Small intestine (tissue), 7 donors: ENCODE data around the gene RCN1. TPM values are rescaled to one million over a fixed set of nuclear protein-coding genes. Genes with fewer than 3 reads are reported as not detected.
"Not testable (repeated sequence)": the region's sequence is repeated elsewhere in the genome, so short reads cannot be mapped to it uniquely, and the experiment has no call there.

ENCODE experiments used
- DNase-seq, 2 donors: peaks; one replicate each; pipeline versions ENCODE4 v3.0.0 to v3.0.0-alpha.2; 2013
- FAIRE-seq: peaks from 2 replicates; lab custom pipeline; 2012; peaks lifted over from hg19 to GRCh38; lab: Jason Lieb, UNC
- H3K27ac ChIP-seq, 3 donors: one replicate each; pipeline ENCODE4 v1.5.1; 2013; ENCODE audit warnings: low read length in 2 of 3, mild to moderate bottlenecking in 2 of 3, control low read depth in 1 of 3, inconsistent platforms in 1 of 3, low read depth in 1 of 3, moderate library complexity in 1 of 3
- H3K27me3 ChIP-seq, 3 donors: one replicate each; pipeline ENCODE4 v1.6.1; 2013; ENCODE audit warnings: low read length in 3 of 3, inconsistent platforms in 1 of 3; ENCODE audit not compliant: control insufficient read depth in 3 of 3, insufficient read depth in 3 of 3
- H3K36me3 ChIP-seq, 3 donors: one replicate each; pipeline ENCODE4 v1.6.1; 2013; ENCODE audit warnings: low read length in 3 of 3, inconsistent platforms in 1 of 3, low read depth in 1 of 3, mild to moderate bottlenecking in 1 of 3, moderate library complexity in 1 of 3; ENCODE audit not compliant: control insufficient read depth in 3 of 3, insufficient read depth in 2 of 3
- H3K4me1 ChIP-seq, 3 donors: one replicate each; pipeline ENCODE4 v1.6.1; 2013; ENCODE audit warnings: low read length in 2 of 3, inconsistent platforms in 1 of 3, low read depth in 1 of 3, mild to moderate bottlenecking in 1 of 3, moderate library complexity in 1 of 3; ENCODE audit not compliant: control insufficient read depth in 3 of 3, insufficient read depth in 2 of 3
- H3K4me3 ChIP-seq, 3 donors: one replicate each; pipeline ENCODE4 v1.5.1; 2013; ENCODE audit warnings: low read length in 3 of 3, control low read depth in 1 of 3, inconsistent platforms in 1 of 3, low read depth in 1 of 3, mild to moderate bottlenecking in 1 of 3, moderate library complexity in 1 of 3
- H3K9me3 ChIP-seq, 2 donors: one replicate each; pipeline ENCODE4 v1.6.1; 2013; ENCODE audit warnings: low read depth in 1 of 2, low read length in 1 of 2; ENCODE audit not compliant: control insufficient read depth in 2 of 2, insufficient read depth in 1 of 2
- WGBS, 3 donors: extraction: QIAGEN DNeasy Blood & Tissue Kit; methylation state at CpG; one replicate each; pipeline ENCODE4 v1.1.7; 2013; 5-methylcytosine and 5-hydroxymethylcytosine counted together
- polyA plus RNA-seq, 4 donors: library from polyadenylated mRNA; stranded (reverse) in 3 of 4; unstranded in 1 of 4; fragments of 200-250 nt in 3 of 4; fragments of 120-200 nt in 1 of 4; gene quantifications; one replicate each; pipeline versions ENCODE4 v1.2.1 to v1.2.3, GENCODE V29; 2013
- donor health status: healthy with polysubstance abuse.
- donor health status: control.
- donor health status: control.
- donor health status: Bipolar disorder and iron deficiency.
- donor health status: healthy.

RCN1 gene
- polyA plus RNA-seq, 4 donors: 9.4 to 87.5 (median 44.9) TPM

DNA sequence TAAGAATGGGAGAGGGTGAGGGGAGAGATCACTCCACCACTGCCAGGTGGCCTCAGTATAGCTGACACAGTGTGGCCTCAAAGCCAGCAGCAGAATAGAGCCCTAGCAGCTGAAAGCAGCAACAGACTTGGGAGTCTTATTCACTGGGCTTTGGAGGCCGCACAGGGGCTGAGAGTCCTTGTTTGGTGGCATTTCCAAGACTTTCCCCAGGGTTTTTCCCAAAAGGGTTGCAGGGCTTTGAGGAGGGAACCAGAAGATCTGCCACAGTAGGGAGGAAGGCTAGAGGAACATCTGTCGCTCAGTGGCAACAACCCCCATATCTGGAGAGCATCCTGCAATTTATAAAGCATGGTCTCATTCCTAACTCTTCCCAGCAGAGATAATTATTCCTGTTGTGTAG lies 35.0 kb upstream of the RCN1 start:
- FAIRE-seq: no peak
- Histone ChIP-seq H3K36me3 (no peaks in the 10 kb centered on the region), H3K27me3 (peaks cover 0 to 20% (median 0%) of the 10 kb centered on the region in 3 donors), H3K9me3 (no peaks in the 10 kb centered on the region), H3K4me1 (no peaks in the 10 kb centered on the region), H3K27ac (no peak overlapping the region), H3K4me3 (no peak overlapping the region)
- WGBS, 3 donors: 86 to 96% (median 94%) methylated on average over 2 of the region's 2 CpGs
- no peak for DNase-seq

DNA sequence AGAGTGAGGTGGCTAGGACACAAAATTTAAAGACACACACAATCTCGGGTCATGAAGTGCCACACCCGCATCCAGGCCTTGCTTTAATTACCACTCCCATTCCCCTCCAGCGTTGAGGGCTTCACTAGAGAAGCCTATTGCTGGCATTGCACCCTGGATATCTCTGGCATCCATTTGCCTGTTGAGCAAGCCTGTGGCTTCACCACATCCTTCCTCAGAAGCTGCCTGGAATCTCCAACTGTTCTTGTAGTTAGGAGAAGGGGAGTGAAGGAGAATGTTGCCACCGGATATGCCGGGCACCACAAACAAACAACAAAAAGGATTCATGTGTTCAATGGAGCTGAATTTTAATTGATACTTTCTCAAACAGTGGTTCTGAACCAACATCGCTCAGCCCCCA lies 34.4 kb upstream of the RCN1 start:
- DNase-seq: no peak
- WGBS, 3 donors: 57 to 72% (median 64%) methylated on average over 6 of the region's 6 CpGs
- Histone ChIP-seq H3K27me3 (peaks cover 0 to 18% (median 0%) of the 10 kb centered on the region in 3 donors), H3K9me3 (no peaks in the 10 kb centered on the region), H3K27ac (no peak overlapping the region), H3K36me3 (no peaks in the 10 kb centered on the region), H3K4me3 (no peak overlapping the region), H3K4me1 (no peaks in the 10 kb centered on the region)
- no peak for FAIRE-seq

DNA sequence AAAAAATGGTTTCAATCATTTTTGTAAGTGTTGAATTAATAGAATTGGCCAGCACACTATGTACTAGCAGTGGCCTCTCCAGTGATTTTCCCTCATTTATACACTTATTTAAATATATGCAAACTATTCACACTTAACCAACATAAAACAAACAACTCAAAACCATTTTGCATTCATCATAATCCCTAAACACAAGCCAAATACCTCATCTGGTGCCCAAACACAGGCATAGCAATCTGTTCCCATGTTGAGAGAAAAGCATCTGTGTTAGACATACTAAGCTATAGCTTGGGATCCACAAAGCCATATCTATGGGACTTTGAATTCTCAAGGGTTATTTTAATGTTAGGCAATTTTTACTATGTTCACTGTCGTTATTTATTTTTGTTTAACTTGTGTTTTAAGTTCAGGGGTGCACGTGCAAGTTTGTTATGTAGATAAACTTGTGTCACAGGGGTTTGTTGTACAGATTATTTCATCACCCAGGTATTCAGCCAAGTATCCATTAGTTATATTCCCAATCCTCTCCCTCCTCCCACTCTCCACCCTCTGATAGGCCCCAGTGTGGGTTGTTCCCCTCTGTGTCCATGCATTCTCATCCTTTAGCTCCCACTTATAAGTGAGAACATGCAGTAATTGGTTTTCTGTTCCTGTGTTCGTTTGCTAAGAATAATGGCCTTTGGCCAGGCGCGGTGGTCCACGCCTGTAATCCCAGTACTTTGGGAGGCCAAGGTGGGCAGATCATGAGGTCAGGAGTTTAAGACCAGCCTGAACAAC lies 31.0 kb upstream of the RCN1 start:
- Histone ChIP-seq H3K36me3 (no peaks in the 10 kb centered on the region), H3K4me1 (no peaks in the 10 kb centered on the region), H3K9me3 (no peaks in the 10 kb centered on the region), H3K4me3 (no peak overlapping the region), H3K27me3 (peaks cover 0 to 10% (median 0%) of the 10 kb centered on the region in 3 donors), H3K27ac (no peak overlapping the region)
- DNase-seq (no peak), FAIRE-seq (no peak)
- WGBS, 3 donors: 66 to 77% (median 66%) methylated on average over 6 of the region's 6 CpGs

- no peak for FAIRE-seq
- WGBS, 3 donors: 77 to 90% (median 82%) methylated on average over 3 of the region's 3 CpGs
- no peaks in the 10 kb centered on the region for H3K4me1 ChIP-seq
- no peak overlapping the region for H3K27ac ChIP-seq
- H3K4me3 ChIP-seq: no peak overlapping the region
- peaks cover 0 to 11% (median 6%) of the 10 kb centered on the region in 3 donors for H3K27me3 ChIP-seq
- no peaks in the 10 kb centered on the region for H3K36me3 ChIP-seq
- DNase-seq: no peak
- no peaks in the 10 kb centered on the region for H3K9me3 ChIP-seq
Measured at GRCh38 chr11:32062540-32062939, 28.3 kb upstream of the RCN1 start.

- not testable (repeated sequence) for FAIRE-seq, H3K4me1 ChIP-seq, H3K9me3 ChIP-seq, H3K4me3 ChIP-seq, H3K27ac ChIP-seq, H3K36me3 ChIP-seq, DNase-seq
- H3K27me3 ChIP-seq: peaks cover 0 to 11% (median 6%) of the 10 kb centered on the region in 3 donors
- 84 to 97% (median 84%) methylated on average over 3 of the region's 3 CpGs for WGBS, 3 donors
Measured at GRCh38 chr11:32063031-32063430, 27.8 kb upstream of the RCN1 start.

DNA sequence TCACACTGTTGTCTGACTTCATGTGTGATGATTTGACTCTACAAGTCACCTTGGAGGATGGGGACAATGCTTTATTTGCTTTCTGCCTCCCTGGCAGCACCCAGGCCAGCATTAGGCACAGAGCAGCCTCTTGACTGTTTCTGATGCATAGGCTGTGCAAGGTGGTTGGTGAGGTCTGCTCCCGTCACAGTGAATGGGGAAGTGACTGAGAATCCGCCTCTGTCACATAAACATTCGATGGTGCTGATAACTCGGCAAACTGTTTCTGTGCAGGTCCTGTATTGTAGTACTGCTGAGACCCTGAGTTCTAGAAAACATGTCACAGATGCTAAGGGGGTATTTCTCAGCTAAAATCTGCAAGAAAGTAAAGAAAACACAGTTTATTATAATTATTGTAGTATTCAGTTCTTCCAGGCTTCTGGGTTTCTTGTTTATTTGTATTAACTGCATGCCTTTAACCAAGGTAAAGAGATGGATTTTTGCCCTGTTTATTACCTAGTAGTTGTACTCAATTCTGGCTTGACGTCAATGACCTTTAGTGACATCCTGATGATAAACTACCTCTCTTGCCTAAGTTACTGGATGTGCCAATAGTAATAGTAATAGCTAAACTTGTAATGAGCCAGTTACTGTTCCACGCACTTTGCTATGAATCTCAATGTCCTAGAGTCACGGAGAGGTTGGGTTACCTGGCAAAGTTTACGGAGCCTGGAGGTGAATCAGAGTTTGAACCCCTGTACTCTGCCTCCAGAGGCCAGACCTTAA lies 24.8 kb upstream of the RCN1 start:
- no peak for FAIRE-seq
- 68 to 79% (median 75%) methylated on average over 8 of the region's 8 CpGs for WGBS, 3 donors
- Histone ChIP-seq H3K27me3 (peaks cover 0 to 33% (median 14%) of the 10 kb centered on the region in 3 donors), H3K9me3 (no peaks in the 10 kb centered on the region), H3K27ac (no peak overlapping the region), H3K36me3 (no peaks in the 10 kb centered on the region), H3K4me3 (no peak overlapping the region), H3K4me1 (no peaks in the 10 kb centered on the region)
- DNase-seq: no peak

- Histone ChIP-seq H3K4me1 (no peaks in the 10 kb centered on the region), H3K4me3 (no peak overlapping the region), H3K27me3 (peaks cover 0 to 46% (median 14%) of the 10 kb centered on the region in 3 donors), H3K27ac (no peak overlapping the region), H3K36me3 (no peaks in the 10 kb centered on the region), H3K9me3 (no peaks in the 10 kb centered on the region)
- FAIRE-seq (no peak), DNase-seq (no peak)
- 37 to 62% (median 48%) methylated on average over 13 of the region's 13 CpGs for WGBS, 3 donors
Measured at GRCh38 chr11:32068134-32068870, 22.6 kb upstream of the RCN1 start.

GRCh38 chr11:32069361-32070058 lies 21.4 kb upstream of the RCN1 start:
- 47 to 74% (median 62%) methylated on average over 6 of the region's 6 CpGs for WGBS, 3 donors
- FAIRE-seq: no peak
- Histone ChIP-seq H3K4me3 (no peak overlapping the region), H3K4me1 (no peaks in the 10 kb centered on the region), H3K27ac (no peak overlapping the region), H3K36me3 (no peaks in the 10 kb centered on the region), H3K9me3 (no peaks in the 10 kb centered on the region), H3K27me3 (peaks cover 0 to 46% (median 14%) of the 10 kb centered on the region in 3 donors)
- no peak for DNase-seq
